OCI-LY1 (cell line): ENCODE data around the gene SARS1.

ENCODE experiments used
- CTCF ChIP-seq: fragments of 200-600 bp; sonication (generic), shearing (Covaris generic); IDR thresholded peaks from 2 replicates; pipeline ENCODE4 v1.5.1; 2017; ENCODE audit warnings: mild to moderate bottlenecking, antibody characterized with exemption, low read length, moderate library complexity, mixed read lengths
- EZH2 ChIP-seq: fragments of 200-600 bp; sonication (generic), shearing (Covaris generic); IDR thresholded peaks from 2 replicates; pipeline ENCODE4 v1.8.0; 2017; ENCODE audit warnings: borderline replicate concordance, mixed run types, mild to moderate bottlenecking, antibody characterized with exemption, low read length, moderate library complexity, mixed read lengths

DNA sequence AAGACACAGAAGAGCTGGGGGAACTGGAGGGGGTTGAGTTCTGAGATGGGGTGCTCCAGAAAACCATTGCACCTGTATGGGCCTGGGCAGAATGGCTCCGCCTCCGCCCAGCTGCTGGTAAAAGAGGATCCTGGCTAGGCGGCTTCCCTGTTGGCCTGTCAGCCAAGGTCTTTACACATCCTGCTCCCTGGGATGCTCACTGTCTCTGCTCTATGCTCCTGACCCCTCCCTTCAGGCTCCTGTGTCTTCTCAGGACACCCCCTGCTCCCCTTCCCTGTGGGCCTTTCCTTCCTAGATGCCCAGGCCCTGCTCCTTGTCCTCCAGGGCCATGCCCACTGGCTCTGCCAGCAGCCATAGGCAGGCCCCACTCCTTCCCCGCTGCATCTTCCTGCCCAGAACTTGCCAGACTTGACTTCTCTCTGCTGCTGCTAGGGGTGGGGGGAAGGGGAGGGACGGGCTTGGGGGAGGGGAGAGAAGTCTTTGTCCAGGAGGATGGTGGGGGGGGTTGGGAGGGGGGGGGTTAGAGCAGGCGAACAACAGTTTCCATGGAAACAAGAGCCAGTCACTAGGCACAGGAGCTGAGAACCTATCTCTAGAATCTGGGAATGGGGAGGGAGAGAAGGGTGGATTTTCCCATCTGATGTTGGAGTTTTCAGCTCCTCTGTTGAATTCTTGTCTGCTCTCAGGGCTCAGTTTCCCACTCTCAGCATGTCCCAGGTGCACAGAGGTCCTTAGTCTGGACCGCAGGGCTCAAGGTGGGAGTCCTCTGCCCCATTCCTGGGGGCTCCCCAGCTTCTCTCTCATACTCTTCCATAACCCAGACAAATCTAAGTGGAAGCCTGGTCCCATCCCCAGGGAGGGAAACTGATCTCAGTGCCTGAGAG is 46.2 kb downstream of the SARS1 start:
- TF ChIP-seq CTCF (no peak), EZH2 (no peak)
